Activated B cell treated with CpG ODN at 0.5 μM for 24 hours (primary cell): ENCODE data around the gene PLAC8. TPM values are rescaled to one million over a fixed set of nuclear protein-coding genes. Genes with fewer than 3 reads are reported as not detected.

Experiments
- ATAC-seq: fragments of 200-7000 bp; cut with Tn5 transposase; one replicate; pipeline ENCODE4 v1.10.0; 2021; ENCODE audit warnings: low read depth, mild to moderate bottlenecking, moderate library complexity
- CTCF ChIA-PET: fragments of 350-600 bp; sonication (Branson Sonifier 250); formaldehyde crosslinking; loops from one replicate; lab custom pipeline; 2021; ENCODE audit warnings: antibody characterized with exemption; lab: Charles Lee
- POLR2A ChIA-PET: fragments of 350-600 bp; sonication (Branson Sonifier 250); formaldehyde crosslinking; loops from one replicate; lab custom pipeline; 2021; ENCODE audit warnings: antibody characterized with exemption; lab: Charles Lee
- DNase-seq: peaks from one replicate; pipeline ENCODE4 v3.0.0; 2022
- H3K27ac Mint-ChIP-seq: one replicate; pipeline ENCODE4 v1.8.0; 2020; ENCODE audit warnings: mixed read lengths
- H3K27me3 Mint-ChIP-seq: one replicate; pipeline ENCODE4 v1.8.0; 2021; ENCODE audit warnings: mixed read lengths
- H3K36me3 Mint-ChIP-seq: one replicate; pipeline ENCODE4 v1.8.0; 2021; ENCODE audit warnings: low read depth, mixed read lengths
- H3K4me1 Mint-ChIP-seq: one replicate; pipeline ENCODE4 v1.8.0; 2021; ENCODE audit warnings: mixed read lengths
- H3K4me3 Mint-ChIP-seq: one replicate; pipeline ENCODE4 v1.8.0; 2020; ENCODE audit warnings: mild to moderate bottlenecking, mixed read lengths
- H3K9me3 Mint-ChIP-seq: one replicate; pipeline ENCODE4 v1.8.0; 2020; ENCODE audit warnings: mixed read lengths
- CTCF ChIP-seq: fragments of 200-600 bp; IDR thresholded peaks from one replicate; pipeline ENCODE4 v1.8.0; 2022; ENCODE audit warnings: antibody characterized with exemption, mild to moderate bottlenecking
- intact Hi-C: fragments of 100-400 bp; cut with micrococcal nuclease; formaldehyde crosslinking; loops from one replicate; pipeline ENCODE4 v1.15.1; 2024
- total RNA-seq: library from RNA; stranded (reverse); gene quantifications from 2 replicates; pipeline ENCODE4 v1.2.3, GENCODE V29; 2022

The PLAC8 gene
- total RNA-seq, 1 donor from 2014 or later, result 142 TPM

GRCh38 chr4:83040269-83040668 lies 74.3 kb downstream of the PLAC8 start:
- intact Hi-C loops, result no loop called here
- POLR2A ChIA-PET, result interaction anchor here (0.7 kb wide), 1 partner anchor 220 kb away, joined by 4 read pairs; no protein-coding TSS in a partner anchor
- TF ChIP-seq CTCF, result no peak
- Mint-ChIP-seq H3K4me1 (peaks cover 27% of the 10 kb centered on the region), H3K27ac (no peak overlapping the region), H3K27me3 (no peaks in the 10 kb centered on the region), H3K36me3 (peaks cover 8% of the 10 kb centered on the region), H3K4me3 (no peak overlapping the region), H3K9me3 (no peaks in the 10 kb centered on the region)
- CTCF ChIA-PET, result interaction anchor here (1.0 kb wide), 1 partner anchor 12 kb away, joined by 3 read pairs; no protein-coding TSS in a partner anchor
- ATAC-seq (no peak), DNase-seq (no peak)

Other genes starting within 250 kb of the PLAC8 start
- 154 and 172 TPM in 2 replicates for gene SEC31A, start 223.6 kb downstream of the PLAC8 start, total RNA-seq
- gene THAP9, start 214.0 kb downstream of the PLAC8 start, total RNA-seq, result 2.1 and 3.1 TPM in 2 replicates
- gene LIN54, start 103.9 kb downstream of the PLAC8 start, total RNA-seq, result 10.4 and 12.1 TPM in 2 replicates
- gene COPS4, start 79.5 kb downstream of the PLAC8 start, total RNA-seq, result 32.7 and 36.7 TPM in 2 replicates
- gene COQ2, start 170.1 kb upstream of the PLAC8 start, total RNA-seq, result 15.2 and 18.8 TPM in 2 replicates
- gene HPSE, start 220.1 kb upstream of the PLAC8 start, total RNA-seq, result 1.5 TPM in 2 replicates